HG02938 (cell line): ENCODE measurements around the gene KLHDC8A.

Experiments used
- ATAC-seq: cut with Tn5 transposase; IDR thresholded peaks from one replicate; pipeline ENCODE4 v1.9.1; 2021; ENCODE audit warnings: mild to moderate bottlenecking, moderate library complexity; ENCODE audit not compliant: unreplicated experiment

KLHDC8A gene

DNA sequence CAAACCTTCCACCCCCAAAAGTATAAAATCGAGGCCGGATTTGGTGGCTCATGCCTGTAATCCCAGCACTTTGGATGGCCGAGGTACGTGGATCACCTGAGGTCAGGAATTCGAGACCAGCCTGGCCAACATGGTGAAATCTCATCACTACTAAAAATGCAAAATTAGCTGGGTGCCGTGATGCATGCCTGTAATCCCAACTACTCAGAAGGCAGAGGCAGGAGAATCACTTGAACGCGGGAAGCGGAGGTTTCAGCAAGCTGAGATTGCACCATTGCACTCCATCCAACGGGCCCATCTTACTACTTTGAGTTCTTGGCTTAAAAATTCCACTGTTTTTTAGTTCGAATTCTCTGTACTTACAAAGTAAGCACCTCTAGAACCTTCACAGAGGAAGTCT lies 11.0 kb downstream of the KLHDC8A start:
- ATAC-seq = no peak

DNA sequence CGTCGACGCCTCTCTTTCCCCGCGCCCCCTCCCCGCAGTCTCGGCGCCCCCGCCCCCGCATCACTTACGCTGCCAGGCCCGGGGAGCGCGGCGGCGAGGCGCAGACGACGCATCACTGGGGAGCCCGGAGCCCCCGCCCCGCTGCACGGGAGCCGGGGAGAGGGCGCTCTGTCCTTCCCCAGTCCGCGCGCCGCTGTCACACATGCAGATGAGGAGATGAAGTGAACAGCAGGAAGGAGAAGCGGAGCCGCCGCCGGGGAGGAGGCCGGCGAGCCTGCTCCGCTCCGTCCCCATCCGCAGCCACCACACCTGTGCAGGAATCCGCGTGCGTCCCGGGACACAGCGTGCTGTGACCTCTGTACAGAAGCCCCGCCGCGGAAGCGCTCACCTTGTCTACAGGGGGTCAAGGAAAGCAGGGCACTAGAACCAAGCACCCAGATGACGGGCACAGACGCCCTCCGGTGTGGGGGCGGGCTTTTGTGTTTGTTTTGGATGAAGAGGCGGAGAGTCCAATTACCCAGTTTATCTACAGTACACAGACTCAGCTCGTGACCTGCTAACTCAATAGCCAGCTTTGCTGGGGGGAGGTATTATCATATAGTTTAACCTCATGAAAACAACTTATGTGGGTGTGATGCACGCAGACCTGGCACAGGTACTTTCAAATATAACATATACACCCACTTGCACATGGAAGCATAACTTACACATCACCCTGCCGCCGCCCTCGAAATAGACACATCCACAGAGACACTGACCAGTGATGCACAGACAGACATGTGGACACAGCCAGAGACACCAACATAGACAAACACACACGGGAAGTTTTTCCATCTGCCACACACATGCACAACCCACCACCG lies 12.4 kb downstream of the KLHDC8A start:
- ATAC-seq = no peak

DNA sequence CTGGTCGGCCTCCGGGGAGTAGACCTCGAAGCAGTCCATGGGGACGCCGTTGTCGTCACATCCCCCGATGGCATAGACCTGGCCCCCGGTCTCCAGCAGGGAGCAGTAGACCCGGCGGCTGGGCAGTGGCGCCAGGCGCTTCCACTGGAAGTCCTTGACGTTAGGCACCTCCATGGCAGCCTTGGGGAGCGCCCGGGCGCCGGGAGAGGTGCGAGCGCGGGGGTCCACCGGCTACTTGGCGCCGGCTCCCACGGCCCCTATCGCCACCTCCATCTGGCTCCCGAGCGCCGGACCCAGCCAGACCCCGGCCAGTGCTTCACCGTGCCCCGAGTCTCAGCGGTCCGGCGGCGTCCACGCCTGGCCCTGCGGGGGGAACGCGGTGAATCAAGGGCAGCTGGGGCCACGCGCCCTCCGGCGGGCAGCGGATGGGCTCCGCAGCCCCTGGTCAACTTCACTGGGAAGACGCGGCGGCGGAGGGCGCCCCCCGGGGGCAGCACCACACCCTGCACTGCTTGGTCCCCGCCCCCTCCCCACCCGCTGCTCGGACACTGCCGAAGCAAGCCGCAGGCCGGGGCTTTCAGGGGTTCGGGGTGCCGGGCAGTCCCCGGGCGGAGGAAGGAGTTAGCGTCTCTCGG lies 13.2 kb downstream of the KLHDC8A start:
- no peak for ATAC-seq

DNA sequence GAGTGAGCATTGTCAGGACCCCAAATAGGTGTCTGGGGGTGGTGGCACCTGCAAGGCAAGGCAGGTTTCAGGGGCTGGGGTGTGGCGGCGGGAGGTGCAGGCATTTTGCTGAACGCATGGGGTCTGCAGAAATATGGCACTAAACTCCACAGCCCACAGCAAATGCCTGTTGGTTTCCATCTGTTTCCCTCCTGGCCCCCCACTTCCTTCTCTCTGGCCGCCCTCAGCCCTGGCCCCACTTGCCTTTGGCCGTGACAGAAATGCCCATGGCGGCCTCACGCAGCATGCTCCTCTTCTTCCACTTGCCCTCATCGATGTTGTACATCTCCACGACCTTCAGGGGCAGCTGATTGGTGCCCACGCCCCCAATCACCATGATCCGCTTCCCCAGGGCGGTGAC lies 13.7 kb downstream of the KLHDC8A start:
- ATAC-seq = no peak

DNA sequence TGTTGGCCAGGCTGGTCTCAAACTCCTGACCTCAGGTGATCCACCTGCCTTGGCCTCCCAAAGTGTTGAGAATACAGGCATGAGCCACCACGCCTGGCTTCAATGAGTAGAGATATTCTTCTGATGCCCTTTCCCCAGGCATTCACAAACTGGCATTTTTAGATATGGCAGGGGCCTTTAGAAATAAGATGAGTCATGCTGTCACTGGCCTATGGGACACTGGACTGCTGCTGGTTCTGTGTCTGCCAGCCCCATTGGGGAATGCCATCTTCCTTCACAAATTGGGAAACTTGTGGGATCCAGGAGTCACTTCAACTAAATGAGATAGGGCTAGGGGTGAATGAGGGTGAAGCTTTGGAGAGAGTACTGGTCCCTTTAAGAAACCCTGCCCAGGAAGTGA lies 16.0 kb downstream of the KLHDC8A start:
- ATAC-seq = no peak

DNA sequence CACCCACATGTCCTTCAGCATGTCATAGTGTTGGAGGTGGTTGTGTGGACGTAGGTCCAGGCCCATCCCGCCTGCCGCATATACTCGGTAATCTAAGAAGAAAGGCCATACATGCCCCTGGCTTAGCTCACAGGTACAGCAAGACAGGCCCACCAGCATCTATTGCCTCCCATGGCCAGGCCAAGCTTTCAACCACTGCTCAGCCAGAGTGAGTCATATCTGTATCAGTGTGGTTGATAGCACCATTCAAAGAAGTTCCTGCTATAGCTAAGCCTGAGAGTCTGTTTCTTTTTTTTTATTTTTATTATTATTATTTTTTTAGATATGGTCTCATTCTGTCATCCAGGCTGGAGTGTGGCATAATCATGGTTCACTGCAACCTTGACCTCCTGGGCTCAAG lies 17.0 kb downstream of the KLHDC8A start:
- peak; percentile 83 for ATAC-seq

DNA sequence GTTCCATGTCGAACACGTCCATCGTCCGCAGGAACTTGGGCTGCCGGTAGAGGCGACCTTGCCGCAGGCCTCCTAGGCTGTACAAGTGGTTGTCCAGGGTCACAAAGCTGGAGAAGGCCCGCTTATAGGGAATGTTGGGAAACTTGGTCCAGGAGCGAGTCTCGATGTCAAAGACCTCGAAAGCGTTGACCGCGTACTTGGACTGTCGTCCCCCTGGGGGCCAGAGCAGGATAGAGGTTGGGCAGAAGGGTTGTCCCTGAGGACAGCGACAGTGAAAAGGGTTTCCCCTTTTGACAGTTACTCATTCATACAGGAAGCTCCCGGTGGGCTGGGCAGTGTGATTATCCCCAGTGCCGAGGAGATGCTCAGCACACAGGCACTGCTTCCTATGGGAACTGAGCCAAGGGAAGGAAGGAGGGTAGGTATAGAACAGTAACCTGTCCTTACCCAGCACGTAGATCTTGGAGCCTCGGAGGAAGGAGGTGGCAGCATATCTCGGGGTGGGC lies 17.5 kb downstream of the KLHDC8A start:
- no peak for ATAC-seq

DNA sequence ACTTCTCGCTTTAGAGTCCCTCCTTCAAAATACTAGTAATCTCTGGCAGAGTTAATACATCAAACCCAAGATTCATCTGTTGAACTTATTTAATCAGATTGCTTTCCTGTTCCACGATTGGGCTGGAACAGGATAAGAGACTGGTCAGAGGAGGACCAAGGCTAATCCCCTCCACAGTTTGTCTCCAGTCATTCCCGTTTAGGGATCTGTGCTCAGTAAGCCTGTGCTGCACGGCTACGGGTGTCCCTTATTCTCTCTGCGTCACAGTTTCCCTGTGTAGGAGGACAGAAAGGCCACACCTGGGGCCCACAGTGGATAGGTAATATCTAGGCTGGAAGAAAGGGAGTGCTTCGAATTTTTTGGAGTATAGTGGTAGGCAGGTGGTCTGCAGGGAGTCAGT lies 18.7 kb downstream of the KLHDC8A start:
- ATAC-seq = no peak

DNA sequence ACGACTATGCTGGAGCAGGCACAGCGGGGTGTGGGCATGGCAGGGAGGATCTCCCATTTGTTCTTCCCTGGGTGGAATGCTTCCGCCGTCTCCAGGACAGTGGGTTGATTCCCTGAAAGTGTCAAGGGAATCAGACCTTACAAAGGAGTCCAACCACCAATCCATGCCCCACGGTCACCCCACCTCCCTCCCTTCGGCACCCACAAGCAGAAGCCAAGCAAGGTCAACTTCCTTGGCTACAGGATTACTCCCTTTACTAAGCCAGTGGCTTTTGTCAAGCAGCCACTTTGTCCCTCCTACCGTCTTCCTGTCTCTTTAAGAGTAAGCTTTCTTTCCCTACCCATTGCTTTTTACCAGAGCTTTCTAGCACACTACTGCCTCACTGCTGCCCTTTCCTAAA lies 19.2 kb downstream of the KLHDC8A start:
- no peak for ATAC-seq

DNA sequence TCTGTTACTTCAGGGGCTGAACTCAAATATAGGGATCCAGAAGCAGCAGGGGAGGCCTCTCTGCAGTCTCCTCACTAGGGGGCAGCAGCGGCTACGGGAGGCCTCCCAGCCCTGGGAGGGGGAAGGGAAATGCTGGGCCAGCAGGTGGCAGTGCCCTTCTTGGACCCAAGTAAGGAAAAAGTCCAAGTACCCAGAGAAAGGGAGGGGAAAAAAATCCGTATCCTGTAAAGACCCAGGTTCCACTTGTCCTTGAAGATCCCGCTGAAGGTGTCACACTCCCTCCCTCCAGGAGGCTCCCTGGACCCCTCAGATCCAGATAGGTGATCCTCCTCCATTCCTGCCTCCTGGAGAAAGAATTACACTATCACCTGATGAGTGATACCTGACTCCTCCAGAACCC lies 21.0 kb downstream of the KLHDC8A start:
- ATAC-seq = no peak

DNA sequence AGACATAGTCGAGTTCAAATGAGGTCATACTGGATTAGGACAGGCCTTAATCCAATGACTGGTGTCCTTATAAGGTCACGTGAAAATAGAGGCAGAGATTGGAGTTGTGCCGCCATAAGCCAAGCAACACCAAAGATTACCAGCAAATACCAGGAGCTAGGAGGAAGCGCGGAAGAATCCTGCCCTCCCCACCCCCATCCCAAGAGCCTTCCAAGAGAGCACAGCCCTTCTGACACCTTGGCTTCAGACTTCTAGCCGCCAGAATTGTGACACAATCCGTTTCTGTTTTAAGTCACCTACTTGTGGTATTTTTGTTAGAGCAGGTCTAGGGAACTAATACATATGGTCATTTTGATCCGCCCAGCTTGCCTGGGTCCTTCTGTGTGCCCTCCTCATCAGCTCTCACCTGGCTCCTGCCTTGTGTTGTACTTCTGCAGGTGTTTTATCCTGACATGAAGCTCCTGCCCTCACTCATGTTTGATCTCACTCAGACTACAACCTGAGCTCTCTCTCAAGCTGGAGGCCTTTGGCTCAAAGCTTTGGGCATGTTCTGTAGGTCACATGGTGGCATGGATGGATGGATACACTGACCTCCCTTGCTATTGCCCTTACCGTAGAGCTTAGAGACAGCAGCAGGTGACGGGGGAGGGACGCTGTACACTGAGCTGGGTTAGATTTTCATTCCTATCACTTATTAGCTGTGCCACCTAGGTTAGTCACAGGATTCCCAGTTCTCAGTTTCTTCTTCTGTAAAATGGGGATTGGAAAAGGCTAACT lies 24.5 kb downstream of the KLHDC8A start:
- no peak for ATAC-seq

DNA sequence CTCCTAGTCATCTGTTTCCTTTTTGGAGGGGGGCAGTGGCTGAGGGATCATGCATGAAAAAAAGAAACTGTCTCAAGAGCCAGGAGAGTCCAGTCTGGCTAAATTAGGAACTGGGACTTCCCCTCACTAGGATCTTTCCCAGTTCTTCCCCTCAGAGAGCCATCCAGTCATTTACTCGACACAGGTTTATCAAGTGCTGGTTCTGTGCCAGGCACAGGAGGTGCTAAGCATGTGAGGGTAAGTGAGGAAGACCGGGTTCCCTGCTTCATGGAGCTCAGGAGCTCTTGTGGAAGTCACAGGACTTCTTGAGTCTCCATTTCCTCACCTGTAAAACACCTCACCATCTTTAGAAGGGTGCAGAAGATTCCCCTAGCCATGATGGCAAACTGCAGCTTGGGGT lies 26.6 kb downstream of the KLHDC8A start:
- no peak for ATAC-seq

DNA sequence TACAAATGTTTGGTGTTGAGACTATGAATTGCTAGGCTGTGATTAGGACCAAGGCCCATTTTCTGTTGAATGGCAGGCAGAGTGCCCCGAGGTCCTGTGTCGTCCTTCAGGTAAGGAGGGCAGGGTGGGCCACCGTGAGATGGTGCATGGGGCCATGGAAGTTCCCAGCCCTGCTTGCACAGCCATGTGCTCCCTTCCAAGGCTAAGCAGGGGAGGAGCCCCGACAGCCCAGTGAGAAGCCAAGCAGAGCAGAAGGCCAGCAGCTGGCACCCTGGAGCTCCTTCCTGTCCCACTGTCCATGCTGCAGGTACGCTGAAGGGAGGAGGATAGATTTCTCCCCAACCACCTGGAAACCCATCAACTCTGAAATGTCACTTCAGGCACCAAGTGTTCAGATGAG lies 27.0 kb downstream of the KLHDC8A start:
- no peak for ATAC-seq

DNA sequence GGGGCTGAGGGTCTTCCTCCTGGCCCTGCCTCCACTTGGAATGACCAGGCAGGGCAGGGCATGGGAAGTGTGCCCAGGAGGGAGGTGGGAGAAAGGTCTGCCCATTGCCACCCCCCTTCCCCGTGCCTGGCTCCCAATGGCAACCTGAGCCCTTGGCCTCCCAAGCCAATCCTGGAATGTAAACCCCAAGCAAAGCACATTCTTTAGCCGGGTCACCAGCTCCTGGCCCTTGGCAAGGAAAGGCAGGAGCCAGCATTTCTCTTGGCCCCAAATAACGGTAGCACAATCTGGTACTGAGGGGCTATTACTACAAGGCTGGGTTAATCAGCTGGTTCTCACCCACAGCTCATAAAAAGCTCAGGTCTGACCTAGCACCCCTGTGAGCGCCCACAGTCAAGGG lies 28.2 kb downstream of the KLHDC8A start:
- ATAC-seq = no peak

DNA sequence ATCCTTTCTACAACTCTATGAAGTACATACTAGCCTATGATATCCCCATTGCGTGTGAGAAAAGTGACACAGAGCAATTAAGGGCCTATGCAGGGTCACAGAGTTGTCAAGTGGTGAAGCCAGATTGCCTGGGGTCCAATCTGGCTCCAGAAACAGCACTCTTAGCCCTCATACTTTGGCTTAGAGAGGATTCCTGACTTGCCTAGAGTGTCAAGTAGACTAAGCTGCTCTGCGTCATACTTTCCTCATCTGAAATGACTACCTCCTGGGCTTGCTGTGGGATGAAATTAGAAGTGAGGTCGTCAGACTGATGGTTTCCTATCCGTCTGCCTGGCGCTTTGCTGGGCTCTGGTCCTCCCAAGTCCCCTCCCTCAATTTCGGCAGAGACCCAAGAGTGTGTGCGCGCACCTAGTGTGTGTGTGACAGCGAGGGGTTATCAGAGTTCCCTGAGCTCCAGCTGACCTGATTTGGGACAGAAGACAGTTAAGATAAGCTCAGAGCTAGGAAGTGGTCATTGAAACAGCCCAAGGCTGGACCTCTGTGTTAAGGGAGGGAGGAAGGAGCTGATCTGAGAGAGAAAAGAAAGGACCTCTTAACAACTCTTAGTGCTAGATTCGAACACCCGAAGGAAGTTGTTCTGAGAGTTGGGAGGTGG lies 29.8 kb downstream of the KLHDC8A start:
- no peak for ATAC-seq

DNA sequence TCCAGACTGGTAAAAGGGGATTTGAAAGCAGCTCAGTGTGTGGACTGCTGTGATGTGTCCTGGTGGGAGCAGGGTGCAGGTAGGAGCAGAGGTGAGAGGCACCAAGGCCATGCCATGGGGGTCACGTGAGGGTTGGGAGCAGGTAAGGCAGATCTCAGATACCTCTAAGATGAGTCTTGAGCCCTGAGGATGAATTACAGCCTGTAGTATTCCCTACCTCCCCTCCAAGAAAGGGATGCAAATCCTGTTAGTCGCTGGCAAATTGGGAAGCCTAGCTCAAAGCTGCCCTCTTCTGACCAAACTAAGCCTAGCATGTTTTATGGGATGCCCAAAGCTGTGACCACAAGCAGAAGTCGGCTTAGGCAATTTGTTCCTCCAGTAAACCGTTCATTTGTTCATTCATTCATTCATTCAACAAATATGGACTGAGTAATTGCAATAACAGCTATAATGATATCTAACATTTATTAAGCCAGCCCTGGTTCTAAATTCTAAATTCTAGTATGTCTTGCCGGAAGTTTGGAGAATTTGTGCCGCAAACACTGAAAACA lies 31.3 kb downstream of the KLHDC8A start:
- no peak for ATAC-seq

DNA sequence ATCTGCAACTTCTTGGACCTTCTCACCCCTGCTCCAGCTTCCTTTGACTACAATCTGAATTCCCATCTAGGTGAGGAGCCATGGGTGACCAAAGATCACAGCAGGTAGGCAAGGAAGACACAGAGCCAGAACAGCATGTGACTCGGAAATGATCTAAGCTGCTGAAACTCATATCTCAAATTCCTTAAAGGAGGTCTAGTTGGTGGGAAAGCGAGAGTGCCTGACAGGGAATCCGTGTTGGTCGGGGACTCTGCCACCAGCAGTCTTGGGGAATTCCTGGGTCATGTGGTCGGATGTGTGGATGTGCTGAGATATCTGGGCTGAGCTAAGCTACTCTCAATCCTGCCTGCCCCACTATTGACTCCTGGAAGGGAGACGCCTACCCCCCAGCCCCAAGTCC lies 31.9 kb downstream of the KLHDC8A start:
- ATAC-seq = no peak

DNA sequence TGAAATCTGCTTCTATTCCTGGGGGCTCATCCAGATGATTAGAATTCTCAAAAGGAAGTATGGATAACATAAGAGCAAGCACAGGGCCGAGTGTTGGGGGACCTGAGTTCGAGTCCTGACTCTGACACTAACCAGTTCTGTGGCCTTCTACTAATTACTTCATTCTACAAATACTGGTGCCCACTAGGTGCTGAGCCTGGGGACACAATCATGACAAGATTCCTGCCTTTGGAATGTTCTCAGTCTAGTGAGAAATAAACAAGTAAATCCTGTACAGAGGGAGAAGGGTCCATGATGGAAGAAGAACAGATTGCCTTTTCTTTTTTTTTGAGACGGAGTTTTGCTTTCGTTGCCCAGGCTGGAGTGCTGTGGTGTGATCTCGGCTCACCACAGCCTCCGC lies 32.9 kb downstream of the KLHDC8A start:
- ATAC-seq = no peak

DNA sequence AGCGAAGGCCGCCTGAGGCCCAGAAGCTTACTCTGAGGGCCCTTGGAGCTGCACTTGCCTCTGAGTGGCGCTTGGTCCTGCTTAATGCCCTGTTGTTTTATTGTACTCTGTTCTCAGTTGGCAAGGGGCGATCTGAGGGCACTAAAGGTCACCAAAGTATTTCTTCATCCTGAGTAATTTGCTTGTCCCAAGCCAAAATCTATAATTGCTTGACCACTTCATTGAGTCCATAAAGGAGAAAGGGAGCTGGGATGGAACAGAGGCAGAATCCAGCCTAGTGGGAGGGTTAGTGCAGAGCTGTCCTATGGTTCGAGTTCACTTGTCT lies 34.8 kb downstream of the KLHDC8A start:
- no peak for ATAC-seq

DNA sequence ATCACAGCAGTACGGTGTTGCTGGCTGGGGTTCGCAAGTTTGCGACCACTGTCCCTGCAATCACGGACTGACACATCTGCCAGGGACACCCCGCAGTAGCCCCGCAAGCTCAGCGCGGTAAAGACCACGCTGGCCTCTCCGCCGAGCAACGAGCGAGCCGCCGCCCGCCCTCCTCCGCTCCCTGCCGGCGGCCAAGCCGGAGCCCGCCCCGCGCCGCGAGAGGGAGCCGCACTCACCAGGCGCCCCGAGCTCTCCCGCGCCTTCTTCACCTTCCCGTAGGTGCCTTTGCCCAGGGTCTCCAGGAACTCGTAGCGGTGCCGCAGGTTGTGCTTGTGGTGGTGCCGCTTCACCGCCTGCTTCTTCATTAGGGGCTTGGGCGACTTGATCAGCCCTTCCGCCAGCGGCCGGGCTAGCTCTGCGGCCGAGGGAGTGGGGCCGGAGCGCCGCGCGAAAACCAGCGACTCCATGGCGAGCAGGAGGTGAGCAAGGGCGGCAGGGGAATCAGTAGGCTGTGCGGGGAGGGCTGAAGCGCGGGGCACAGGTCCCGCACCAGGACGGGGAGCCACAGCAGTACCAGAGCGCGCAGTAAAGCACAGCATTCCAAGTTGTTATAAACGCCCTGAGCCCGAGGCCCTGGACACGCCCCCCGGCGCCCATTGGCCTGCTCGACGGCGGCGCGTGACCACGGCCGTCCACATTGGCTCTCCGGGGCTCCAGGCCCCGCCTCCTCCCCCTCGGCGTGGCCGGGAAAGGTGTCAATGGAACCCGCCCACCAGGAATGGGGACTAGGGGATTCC lies 35.4 kb downstream of the KLHDC8A start, which contains the start of gene NUAK2:
Gene NUAK2, minus strand, starts transcription at position 584 of the 797 bp plus-strand sequence. Its CDS starts 117 bp downstream, at position 467.
- no peak for ATAC-seq
